ENCODE results near the gene HRCT1.
"Not testable (repeated sequence)": the region's sequence is repeated elsewhere in the genome, so short reads cannot be mapped to it uniquely, and the experiment has no call there.

Gene HRCT1

GRCh38 chr9:35896570-35896969 is 9.4 kb upstream of the HRCT1 start:
- DNase-seq (ENCODE audit: low read depth), result no peak

- DNase-seq (ENCODE audit: low read depth), result not testable (repeated sequence)
Measured at GRCh38 chr9:35897376-35898099, 8.5 kb upstream of the HRCT1 start.

GRCh38 chr9:35898337-35898736 is 7.7 kb upstream of the HRCT1 start:
- DNase-seq (ENCODE audit: low read depth), result no peak

- DNase-seq (ENCODE audit: low read depth), result no peak
Measured at GRCh38 chr9:35899021-35899420, 7.0 kb upstream of the HRCT1 start.

GRCh38 chr9:35903049-35903448 is 3.0 kb upstream of the HRCT1 start:
- no peak for DNase-seq (ENCODE audit: low read depth)

- DNase-seq (ENCODE audit: low read depth), result no peak
Measured at GRCh38 chr9:35904338-35904737, 1.7 kb upstream of the HRCT1 start.

GRCh38 chr9:35905051-35905781 is 786 bp upstream of the HRCT1 start:
- no peak for DNase-seq (ENCODE audit: low read depth)

GRCh38 chr9:35906923-35907699 is 1.1 kb downstream of the HRCT1 start:
- DNase-seq (ENCODE audit: low read depth), result no peak

GRCh38 chr9:35907711-35908503 is 1.9 kb downstream of the HRCT1 start:
- no peak for DNase-seq (ENCODE audit: low read depth)

GRCh38 chr9:35908504-35909125 is 2.6 kb downstream of the HRCT1 start:
- DNase-seq (ENCODE audit: low read depth), result no peak

- no peak for DNase-seq (ENCODE audit: low read depth)
Measured at GRCh38 chr9:35909274-35909673, 3.3 kb downstream of the HRCT1 start, which contains the start of gene SPAAR. Gene SPAAR (plus strand): TSS chr9:35909490. CDS start chr9:35910464, 974 bp downstream.

GRCh38 chr9:35909687-35910612 is 3.9 kb downstream of the HRCT1 start:
- no peak for DNase-seq (ENCODE audit: low read depth)

GRCh38 chr9:35910613-35911359 is 4.8 kb downstream of the HRCT1 start:
- DNase-seq (ENCODE audit: low read depth), result peak; percentile 16

GRCh38 chr9:35911690-35912089 is 5.7 kb downstream of the HRCT1 start:
- DNase-seq (ENCODE audit: low read depth), result no peak

- no peak for DNase-seq (ENCODE audit: low read depth)
Measured at GRCh38 chr9:35912791-35913400, 6.9 kb downstream of the HRCT1 start.

GRCh38 chr9:35913429-35913828 is 7.4 kb downstream of the HRCT1 start:
- DNase-seq (ENCODE audit: low read depth), result not testable (repeated sequence)

GRCh38 chr9:35914301-35914807 is 8.4 kb downstream of the HRCT1 start:
- no peak for DNase-seq (ENCODE audit: low read depth)

GRCh38 chr9:35915681-35916294 is 9.8 kb downstream of the HRCT1 start:
- DNase-seq (ENCODE audit: low read depth), result no peak

Measured in stimulated activated CD4-positive, alpha-beta T cell treated with anti-CD3 and anti-CD28 coated beads, Interleukin-2, amount 100 ng/mL, for 4 hours (primary cell).